Stimulated activated CD4-positive, alpha-beta T cell treated with anti-CD3 and anti-CD28 coated beads, Interleukin-12 subunit alpha, Interleukin-12 subunit beta, amount 100 ng/mL, for 24 hours (primary cell): ENCODE measurements around the gene SEMA6A.

Experiments used
- DNase-seq, 2 experiments: peaks; one replicate each; pipeline ENCODE4 v3.0.0-alpha.2; 2020; ENCODE audit warnings: low read depth in 2 of 2

SEMA6A gene

DNA sequence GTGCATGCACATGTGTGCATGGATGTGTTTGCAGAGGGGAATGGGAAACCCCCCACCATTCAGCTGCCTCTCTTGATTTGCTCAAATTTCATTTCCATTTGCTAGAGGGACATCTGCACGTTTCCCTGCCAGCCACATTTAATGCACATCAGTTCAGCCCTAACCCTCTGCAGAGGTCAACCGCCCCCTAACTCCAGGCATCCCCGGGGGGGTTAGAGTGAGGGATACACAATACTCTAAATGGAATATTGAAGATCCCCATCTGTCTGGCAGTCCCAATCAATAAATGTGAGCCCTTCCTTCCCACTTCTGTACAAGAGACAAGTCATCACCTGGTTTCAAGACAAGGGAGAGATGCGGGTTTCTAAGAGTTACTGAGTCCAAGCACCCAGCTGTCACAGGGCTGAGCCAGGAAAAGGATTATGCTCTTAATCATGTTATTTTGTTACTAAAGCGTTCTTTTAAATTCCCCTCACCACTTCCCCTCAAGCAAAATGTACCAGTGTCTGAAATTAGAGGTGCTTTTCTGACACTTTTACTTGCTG lies 134.1 kb downstream of the SEMA6A start:
- no peak for DNase-seq

DNA sequence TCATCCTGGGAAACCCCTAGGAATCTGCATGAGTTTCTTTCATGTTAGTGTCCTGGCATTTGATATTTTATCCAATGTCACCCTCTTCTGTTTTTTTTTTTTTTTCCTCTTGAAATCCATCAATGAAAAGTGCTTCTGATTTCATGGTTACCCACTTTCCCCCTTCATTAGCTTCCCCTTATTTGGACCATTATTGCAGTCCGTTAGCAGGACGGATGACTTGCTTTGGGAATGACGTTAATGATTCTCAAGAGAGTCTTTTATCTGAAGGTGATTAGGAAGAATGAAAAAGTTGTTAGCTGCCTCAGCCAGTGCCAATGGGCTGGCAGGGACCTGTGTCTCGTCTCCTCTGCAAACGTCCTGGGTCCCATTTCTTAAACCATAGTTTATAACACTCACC lies 134.7 kb downstream of the SEMA6A start:
- DNase-seq, result no peak

DNA sequence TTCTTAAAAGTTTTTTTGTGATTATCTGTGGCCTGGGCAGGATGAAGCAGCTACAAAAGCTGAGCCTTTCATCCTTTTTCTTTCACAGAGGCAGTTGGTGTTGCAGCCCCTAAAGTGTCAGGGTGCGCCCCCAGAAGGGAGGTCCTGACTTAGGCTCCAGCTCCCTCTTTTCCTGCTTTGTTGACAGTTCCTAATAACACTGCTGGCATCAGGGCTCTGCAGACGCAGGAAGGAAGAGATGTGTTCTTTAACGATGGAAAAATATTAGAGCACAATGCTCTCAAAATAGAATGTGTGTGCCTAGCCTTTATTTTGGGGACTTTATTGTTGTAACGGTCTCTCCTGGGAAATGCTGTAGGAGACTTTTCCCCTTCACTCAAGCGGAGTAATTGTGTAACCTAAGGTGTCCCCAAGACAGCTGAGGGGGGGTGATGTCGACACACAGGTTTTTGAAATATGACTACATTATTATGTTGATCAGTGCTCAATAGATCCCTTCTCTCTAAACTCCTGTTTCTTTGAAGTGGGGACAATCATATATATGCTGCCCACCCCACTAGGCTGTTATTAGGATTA lies 135.6 kb downstream of the SEMA6A start:
- no peak for DNase-seq

DNA sequence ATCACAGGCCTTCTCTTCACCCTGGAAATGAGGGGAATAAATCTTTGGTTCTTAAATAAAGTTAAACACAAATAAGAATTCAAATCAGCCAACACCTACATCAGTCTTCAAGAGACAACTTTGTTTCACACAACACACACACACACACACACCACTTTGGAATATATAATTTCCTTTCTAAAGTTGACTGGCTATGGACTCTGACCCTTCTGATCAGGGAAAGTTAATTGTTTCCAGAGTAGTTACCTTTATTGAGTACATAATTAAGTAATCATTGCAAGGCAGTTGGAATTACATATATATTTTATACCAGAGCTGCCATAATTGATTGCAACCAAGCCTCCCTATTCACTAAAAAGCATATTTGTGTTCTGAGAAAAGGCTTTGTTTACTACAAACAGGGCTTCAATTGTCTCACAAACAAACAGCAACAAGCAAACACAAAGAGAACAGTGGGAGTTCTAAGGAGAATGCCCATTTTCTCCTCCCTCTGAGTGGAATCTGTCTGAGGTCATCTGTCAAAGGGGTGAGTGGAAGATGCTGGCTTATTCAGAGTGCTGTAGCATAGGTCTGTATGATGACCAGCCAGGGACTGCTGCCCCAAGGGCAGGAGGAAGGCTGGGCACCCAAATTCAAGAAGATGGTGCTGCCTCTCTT lies 136.6 kb downstream of the SEMA6A start:
- DNase-seq, result no peak

DNA sequence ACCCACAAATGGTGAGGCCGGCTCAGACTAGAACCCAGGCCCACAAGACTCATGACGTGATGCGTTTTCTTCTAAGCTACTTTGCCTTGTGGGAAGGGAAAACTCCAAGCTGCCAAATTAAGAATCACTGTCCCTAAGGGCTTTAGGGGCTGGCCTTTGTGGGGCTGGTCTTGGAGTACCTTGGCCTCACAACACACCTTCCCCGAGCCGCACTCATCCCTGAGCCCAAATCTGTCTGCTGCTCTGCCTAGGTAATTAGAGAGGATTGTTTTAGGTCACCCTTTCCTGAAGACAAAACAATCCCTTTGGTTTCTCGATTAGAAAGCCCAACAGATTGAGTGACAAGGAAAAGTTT lies 137.3 kb downstream of the SEMA6A start:
- no peak for DNase-seq

DNA sequence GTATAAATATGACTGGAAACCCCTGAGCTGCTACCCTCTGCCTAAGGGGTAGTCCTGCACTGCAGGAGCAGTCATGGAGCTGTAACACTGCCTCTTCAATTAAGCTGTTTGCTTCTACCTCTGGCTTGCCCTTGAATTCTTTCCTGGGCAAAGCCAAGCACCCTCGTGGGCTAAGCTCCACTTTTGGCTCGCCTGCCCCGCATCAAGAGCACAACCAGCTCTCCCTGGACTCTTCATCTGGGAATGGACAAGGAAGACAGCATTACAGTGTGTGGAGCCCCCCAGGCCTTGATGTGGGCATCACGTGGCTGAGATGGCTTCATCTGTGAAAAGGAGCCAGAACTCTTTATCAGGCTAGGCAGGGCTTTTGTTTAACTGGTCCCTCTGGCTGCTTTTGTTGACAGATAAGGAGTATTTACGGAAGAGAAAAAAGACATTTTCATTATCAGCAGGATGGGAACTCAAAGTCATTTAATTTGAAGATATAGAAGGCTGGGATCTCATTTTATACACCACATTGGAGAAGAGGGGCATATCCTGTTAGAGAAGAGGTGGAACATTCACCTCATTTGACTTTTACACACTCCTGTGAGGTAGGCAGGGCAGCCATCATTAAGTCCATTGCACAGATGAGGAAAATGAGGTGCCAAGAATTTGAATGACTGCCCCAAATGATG lies 137.8 kb downstream of the SEMA6A start:
- no peak for DNase-seq

DNA sequence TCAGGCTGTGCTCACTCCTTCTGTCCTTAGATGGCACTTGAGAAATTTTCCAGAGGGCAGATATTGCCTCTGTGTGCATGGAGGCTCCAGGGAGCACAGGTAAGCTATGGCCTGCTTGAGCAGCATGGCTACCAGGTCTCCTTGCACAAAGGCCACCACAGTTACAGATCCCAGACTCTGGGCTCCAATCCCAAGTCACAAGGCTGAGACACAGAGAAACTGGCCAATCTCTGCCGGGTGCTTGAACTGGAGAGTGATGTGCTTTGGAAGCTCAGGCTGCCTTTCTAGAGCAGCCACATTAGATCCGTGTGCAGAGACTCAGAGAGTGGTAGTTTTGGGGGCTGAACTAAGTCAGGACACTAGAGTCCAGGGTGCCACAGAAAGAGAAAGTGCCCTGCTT lies 145.7 kb downstream of the SEMA6A start:
- no peak for DNase-seq

DNA sequence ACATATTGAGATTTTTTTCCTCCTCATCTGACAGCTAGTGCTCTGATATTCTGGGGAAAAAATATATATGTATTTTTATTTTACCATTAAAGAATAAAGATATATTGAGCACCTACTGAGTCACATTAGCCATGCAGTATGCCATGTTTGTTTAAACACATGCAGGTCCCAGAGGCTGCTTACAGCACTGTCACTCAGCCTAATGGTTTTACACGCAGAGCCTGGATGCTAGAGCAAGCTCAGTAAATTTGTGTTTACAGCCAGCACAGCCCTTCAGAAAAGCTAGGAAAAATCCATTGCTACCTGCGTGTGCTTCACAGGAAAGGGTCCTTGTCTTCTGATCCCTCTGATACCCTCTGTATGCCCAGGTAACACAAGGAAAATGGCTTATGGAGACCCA lies 146.2 kb downstream of the SEMA6A start:
- no peak for DNase-seq

DNA sequence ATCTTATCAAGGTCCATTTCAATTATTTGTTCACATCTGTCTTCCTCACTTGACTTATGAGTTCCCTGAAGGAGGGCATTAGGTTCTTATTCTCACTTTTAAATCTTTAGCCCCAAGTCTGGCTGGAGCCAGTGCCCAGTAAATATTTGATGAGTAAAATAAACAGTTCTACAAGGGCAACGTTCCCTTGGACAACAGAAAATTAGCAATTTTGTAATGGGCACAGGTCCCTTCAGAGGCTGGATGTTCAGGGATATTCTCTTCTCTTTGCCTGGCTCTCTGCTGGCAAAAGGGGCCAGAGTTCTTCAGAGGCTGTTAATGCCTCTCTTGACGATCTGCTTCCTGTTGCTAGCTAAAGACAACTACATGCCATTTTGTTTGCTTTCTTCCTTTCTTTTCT lies 149.7 kb downstream of the SEMA6A start:
- DNase-seq, result no peak

DNA sequence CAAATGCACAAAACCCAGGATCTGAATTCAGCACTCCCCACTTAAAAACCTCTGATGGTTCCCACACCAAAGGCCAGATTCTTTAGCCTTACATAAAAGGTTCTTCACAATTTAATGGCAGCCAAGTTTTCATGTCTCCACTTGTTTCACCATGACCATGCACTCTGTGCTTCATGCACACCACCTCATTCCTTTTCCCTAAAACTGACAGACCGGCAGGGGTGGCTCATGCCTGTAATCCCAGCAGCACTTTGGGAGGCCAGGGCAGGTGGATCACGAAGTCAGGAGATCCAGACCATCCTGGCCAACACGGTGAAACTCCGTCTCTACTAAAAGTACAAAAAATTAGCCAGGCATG lies 150.4 kb downstream of the SEMA6A start:
- no peak for DNase-seq

DNA sequence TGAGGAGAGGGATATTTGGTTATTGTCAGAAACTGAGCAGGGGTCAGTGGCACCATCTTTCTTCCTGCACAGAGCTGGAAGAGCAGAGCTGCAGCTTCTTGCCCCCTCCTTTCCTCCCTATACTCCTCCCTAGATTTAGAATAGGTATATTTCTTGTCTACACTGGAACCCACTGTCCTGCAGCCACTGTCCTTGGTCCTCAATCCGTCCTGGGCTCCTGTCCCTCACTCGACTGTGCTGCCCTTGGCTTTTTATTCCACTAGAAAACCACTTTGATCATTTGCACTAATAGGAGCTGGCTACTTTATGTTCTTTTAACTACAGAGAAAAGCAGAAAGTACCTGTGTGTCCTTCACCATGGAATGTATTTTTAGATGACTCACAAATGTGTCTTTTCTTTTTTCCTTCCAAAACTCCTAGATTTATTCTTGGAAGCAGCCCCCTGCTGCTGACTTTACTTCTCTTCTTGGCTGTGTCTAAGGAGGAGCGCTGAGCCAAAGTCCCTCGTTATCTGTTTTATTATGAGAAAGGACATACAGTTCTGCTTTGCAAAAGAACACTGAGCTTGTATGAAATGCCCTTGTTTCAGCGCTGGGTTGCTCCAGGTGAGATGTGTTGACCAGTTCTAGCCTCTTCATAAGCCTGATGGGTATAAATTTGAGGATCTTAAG lies 150.9 kb downstream of the SEMA6A start:
- DNase-seq, result no peak

DNA sequence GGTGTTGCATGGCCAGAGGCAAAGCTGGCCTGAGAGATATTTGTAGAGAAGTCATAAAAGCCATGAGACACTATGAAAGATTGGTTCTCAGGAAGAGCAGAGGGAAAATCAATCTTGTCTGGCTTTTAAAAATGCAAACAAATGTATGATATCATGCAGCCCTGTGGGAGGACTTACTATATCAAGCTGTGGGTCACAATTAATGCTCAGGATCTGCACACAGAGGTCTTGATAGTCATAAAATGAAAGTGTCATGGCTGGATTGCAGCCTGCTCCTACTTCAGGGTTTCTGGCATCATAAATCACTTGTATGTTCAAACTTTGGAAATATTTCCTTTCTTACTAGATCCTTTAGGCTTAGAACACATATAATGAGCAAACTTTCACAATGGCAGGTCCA lies 151.5 kb downstream of the SEMA6A start:
- DNase-seq, result no peak

DNA sequence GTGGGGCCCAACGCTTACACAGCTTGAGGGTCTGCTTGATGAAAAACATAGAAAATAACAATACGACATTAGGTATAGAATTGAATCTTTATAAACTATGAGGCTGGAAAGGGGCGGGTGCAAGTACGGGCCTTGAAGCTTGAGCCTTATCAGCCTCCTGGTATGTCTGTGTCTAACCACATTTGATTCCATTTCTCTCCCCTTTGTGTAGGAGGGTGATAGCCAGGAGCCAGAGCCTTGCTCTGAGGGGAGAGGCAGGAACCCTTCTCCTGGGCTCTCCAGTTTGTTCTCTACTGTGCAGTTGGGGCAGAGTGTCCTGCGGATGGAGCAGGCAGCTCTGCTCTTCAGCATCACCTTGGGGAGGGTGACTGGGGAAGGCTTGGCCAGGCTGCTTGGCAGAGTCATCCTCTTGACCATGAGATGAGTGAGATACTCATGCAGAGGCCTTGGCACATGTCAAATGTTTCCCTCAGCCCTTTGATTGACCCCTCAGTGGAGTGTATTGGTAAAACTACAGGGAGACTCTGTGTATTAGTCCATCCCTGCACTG lies 153.5 kb downstream of the SEMA6A start:
- no peak for DNase-seq

DNA sequence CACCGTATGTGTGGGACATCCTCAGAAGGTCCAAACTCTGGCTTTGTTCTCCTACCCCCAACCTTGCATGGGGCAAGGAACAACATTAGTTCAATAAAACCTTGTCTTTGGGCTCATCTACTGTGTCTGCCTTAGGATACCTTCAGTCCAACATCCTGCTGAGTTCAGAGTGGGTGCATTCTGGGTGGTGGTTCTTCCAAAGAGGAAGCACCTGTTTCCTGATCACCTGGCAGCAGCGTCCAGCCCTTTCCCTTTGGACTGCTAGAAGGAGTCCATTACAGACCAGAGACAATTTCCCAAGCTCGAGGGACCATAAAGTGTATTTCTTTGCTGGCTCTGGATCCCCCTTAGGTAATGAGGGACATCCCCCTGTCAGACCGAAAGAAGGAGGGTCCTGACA lies 154.1 kb downstream of the SEMA6A start:
- DNase-seq, result no peak

DNA sequence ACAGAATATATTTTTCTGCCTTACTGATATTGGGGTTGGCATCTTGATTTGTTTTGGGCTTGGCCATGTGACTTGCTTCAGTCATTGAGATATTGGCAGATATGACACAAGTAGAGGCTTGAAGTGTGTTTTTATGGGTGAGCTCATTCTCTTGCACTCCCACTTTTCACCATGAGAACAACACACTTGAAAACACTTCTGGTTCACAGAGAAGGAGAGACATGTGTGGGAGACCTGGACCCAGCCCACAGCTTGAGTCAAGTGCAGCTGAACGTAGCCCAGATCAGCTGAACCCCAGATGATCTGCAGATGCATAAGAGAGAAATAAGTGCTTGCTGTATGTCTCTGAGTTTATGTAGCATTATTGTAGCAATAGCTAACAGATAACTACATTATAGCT lies 155.4 kb downstream of the SEMA6A start:
- no peak for DNase-seq

DNA sequence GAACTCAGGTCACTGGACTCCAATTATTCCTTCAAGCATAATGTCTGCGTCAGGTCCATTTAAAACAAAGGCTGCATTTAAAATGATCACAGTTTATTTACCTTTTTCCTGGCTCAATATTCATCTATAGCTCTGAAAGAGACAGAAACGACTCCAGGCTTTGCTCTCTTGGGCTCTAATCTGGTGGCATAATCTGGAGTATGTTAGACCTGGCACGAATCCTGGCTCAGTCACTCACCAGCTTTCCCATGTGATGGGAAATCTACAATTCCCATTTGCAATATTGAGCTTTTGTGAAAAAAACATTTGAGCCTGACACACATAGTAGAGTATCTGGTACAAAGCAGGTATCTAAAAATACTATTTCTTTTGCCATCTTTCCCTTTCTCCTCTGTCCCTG lies 155.8 kb downstream of the SEMA6A start:
- no peak for DNase-seq

DNA sequence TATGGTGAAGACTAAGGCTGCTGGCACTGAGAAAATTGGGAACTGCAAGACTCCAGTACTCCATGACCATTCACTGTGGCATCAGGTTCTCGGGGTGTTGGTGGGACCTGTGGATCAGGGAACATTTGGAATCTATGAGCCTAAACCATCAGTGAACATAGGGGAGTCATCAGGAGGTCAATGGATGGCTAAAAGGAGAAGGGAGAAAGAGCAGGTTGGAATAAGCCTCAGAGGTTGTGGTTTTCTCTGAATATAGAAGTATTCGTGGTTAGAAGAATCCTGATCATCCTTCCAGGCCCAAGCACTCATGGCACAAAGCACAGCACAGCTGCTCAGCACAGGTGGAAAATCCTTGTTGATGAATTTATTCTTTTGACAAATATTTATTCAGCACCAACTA lies 156.6 kb downstream of the SEMA6A start:
- no peak for DNase-seq

DNA sequence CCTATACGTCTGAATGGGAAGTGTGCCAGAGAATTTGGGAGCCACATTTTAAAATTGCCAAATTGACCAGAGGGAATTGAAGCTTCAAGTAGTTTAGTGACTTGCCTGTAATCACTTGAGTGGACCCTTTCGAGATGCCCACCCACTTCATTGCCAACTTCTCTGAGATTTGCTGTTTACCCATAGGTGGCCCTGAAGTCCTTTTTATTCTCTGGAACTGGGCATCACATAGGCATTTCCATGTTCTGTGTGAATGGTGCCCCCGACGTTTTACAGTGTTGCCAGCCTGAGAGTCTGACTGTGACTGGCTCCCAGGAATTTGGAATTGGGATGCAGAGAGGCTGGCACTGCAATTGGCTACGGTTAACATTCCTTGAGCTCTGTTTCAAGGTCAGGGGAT lies 158.6 kb downstream of the SEMA6A start:
- DNase-seq, result no peak

DNA sequence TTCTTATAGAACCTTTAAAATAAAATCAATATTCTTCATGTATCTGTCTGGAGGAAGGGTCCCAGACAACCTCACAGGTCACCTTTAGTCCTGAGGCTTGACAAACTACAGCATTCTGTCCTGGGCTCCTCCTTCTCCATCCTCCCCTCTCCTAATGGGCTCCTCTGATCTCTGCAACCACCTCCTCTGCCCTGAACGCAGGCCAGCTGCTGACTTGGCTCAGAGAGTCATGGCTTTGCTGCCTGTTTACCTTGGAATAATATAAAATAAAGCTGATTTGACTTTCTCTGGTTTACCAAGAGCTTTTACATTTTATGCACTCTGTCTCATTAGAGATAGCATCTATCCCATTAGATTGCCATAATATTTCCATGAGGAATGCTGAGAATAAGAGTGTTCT lies 159.4 kb downstream of the SEMA6A start:
- no peak for DNase-seq

DNA sequence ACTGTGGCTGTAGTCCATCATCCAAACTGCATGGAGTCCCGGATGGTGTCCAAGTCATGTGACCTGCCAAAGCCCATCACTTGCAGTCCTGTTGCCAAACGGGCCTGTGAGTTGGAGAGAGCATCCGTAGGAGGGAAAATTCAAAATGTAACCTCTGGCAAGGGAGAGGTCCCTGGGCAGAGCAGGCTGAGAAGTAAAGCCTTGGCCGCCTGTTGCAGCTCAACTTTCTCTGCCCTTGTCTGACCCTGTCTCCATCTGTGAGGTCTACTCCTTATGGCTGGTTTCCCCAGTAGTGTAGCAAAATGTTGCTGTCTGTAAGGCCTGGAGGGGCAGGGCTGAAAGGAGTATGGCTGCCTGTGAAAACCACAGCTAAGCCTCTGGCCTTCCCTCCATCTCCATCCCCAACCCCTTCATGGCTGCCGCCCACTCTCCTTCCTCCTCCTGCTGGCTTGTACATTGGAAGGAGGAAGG lies 163.5 kb downstream of the SEMA6A start:
- DNase-seq, result no peak

DNA sequence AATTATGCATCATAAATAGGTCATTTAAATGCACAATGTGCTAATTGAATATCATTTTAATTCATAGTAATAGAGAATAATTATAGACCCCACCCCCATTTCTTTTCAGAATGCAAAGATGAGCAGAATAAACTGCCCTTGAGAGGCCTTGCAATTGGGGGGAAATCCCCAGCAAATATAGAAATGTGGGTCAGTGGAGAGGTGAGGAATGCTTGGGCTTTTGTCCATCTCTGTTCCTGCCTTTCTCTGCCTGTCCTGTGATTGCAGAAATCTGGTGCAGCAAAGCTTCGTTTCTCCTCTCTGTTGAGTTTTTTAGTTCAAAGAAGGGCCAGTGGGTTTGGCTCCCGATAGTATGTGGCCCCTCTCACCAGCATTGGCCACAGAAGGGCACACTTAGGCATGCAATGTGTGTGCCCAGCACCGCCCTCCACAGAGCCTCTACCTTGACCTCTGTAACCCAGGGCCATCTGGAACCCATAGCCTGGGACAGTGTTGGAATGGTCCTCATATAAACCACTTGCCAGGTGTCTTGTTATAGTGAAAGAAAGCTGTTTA lies 164.2 kb downstream of the SEMA6A start:
- no peak for DNase-seq
